RKO (cell line): ENCODE data around the gene TMCC2.

Source experiments
- DNase-seq: peaks from one replicate; pipeline ENCODE4 v3.0.0-alpha.2; 2016; ENCODE audit warnings: low spot score

The TMCC2 gene

GRCh38 chr1:205304046-205304694 lies 76.4 kb downstream of the TMCC2 start:
- DNase-seq: no peak

DNA sequence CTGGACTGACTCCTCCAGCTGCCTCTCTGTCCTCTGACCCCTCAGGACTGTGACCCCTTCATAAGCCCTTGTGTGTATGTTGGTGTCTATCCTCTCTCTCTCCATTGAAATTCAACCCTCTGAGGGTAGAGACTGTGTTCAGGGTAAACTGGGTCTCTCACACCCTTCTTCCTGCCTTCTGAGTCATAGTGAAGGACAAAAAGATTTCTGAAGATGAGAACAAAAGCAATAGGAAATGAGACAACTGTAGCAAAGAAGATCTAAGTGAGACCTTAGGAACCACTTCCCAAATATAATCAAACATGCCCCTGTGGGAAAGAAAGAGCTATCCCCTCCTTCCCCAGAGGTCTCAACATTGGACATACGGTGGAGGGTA lies 76.9 kb downstream of the TMCC2 start:
- no peak for DNase-seq

GRCh38 chr1:205306929-205307566 lies 79.3 kb downstream of the TMCC2 start:
- DNase-seq: no peak

DNA sequence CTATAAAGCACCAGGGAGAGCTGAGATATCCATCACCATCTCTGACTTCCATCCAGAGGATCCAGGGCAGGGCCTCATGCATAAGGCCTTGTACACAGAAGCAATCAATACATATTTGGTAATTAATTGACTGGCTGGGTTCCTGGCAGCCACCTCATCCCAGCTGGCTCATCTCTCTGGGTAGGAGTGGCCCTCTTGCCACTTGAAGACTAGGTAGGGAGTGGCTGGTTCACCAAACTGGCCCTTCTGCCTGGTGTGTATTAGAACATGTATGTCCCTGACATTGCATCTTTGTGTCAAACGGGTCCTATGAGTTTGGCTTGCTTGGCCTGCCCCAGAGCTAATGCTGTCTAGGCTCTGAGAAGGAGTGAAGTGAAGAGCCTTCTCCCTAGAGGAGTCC lies 82.0 kb downstream of the TMCC2 start:
- DNase-seq: no peak

DNA sequence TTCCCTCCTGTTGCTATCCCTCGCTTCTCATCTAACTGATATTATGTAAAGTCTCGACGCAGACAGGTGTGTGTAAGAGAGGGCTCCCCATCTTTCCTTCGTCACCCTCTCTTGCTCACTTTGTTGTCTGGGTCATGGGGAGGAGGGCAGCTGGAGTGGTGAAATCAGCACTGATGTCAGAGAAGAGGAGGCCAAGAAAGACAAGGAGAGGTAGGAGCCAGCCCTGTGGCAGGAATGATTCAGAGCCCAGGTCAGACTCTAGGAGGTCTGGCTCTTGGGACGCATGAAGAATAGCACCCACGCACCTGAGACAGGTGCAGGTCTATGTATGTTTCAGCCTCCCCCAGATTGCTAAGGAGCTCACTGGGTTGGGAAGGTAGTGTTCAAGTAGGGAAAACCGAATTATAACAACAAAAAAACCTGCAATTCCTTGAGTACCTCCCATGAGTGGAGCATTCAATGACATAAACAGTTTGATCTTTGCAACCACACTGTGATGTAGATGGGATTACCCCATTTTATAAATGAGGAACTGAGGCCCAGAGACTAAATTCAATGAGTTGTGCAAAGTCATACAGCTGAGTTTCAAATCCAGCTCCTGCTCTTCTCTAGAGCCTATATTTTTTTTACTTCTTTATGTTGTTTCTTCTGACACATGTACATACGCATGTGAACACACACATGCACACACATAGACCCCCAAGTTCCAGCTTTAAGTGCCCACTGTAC lies 83.4 kb downstream of the TMCC2 start:
- no peak for DNase-seq

GRCh38 chr1:205312866-205313562 lies 85.3 kb downstream of the TMCC2 start:
- DNase-seq: no peak

DNA sequence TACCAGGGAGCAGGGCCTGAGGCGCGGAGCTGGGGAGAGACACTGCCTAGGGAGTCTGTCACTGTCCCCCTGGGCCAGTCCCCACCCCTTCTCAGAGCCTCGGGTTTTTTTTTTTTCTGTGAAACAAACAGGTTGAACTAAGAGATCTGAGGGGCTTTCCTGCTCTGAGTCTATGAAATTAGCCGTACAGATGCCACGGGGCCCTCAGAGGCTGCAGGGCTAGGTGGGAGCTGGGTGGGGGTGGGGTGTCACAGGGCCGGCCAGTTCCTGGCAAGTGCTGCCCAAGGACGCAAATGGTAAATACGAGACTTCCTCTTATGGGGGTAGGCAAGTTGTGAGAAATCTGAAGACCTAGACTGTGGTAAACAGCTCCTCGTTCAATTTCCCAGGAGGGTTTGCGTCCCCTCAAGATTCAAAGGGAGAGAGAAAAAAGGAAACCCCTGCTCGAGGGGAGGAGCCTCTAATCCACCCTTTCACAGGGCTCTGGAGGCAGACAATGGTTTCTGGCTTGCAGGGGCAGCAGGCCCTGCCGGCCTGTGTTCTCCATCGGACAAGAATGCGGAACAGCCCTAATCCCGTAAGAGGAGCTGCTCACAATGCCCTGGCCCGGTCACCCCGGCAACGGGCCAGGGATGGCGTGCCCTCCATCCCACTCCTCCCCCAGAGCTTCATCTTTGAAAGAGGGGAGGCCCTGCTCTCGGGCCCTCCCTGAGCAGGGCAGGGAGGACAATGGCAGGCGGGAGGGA lies 86.0 kb downstream of the TMCC2 start:
- DNase-seq: no peak

GRCh38 chr1:205315008-205315618 lies 87.4 kb downstream of the TMCC2 start:
- no peak for DNase-seq

DNA sequence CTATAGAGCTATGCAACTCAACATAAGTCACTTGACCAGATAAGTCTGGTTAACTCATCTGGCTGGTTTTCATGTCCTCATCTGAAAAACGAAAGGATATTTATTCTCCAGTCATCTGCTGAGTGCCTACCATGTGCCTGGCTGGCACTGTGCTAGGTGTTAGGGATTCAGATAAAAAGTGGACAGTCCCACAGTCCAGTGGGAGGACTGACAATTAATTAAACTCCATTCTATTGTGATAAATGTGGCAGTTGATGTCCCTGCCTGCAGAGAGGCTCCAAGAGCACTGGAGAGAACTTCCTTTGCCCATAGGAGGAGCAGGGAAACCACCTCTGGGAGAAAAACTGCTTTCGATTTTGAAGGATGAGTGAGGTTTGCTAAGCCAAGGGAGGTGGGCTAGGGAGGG lies 88.4 kb downstream of the TMCC2 start:
- no peak for DNase-seq

DNA sequence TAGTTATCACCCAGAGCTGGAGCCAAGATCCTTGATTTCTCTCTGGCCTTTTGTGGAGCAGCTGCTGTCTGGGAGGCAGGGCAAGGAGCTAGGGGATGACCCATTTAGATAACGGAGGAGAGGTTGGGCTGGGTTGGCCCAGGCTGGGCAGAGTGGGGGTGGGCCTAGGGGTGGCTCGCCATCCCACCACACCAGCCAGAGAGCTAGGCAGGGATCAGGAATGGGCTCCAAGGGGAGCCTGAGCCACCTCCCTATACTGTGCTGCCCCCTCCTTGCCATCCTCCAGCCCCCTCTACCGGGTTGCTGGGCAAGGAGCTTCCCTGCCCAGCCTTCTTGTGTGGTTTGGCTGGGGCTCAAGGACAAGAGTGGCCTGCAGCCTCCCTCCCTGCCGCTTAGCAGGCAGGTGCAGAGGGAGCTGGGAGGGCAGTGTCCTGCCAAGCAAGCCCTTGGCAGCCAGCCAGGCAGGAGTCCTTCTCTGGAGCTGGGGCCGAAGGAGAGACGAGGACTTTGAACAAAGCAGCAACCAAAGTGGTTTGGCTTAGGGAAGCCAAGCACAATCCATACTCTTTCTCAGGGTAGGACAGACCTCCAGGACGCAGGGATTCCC lies 89.7 kb downstream of the TMCC2 start:
- no peak for DNase-seq

DNA sequence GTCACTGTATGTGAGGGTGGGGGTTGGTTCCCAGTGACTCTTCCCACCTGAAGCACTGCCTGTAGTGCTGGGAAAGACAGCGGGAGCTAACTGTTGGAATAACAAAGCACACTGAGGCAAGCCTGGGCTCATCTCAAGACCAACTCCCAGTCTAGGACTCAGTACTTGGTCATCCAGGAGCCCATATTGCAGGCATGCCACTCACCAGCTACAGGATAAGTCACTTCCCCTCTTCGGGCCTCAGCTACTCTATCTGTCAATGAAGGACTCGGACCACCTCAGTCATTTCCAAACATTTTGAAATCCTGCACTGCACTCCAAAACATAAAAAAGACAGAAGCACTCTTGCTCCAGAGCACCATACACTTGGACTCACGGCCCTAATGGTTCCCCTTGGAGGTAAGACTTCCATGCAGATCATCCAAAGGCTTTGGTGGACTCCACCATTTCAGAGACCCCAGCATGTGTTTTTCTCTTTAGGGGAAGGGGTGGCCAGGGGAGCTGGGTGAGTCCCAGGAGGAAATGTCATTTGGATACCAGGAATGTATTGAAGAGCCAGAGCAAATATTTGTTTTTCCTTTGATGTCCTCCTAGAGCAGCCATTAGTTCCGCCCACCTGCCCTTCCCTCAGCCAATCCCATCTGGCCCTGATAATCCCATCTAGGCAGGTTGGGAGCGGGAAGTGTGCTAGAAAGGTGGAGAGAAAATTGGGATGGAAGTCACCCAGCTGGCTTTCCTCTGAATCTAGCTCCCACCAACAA lies 90.7 kb downstream of the TMCC2 start:
- no peak for DNase-seq

DNA sequence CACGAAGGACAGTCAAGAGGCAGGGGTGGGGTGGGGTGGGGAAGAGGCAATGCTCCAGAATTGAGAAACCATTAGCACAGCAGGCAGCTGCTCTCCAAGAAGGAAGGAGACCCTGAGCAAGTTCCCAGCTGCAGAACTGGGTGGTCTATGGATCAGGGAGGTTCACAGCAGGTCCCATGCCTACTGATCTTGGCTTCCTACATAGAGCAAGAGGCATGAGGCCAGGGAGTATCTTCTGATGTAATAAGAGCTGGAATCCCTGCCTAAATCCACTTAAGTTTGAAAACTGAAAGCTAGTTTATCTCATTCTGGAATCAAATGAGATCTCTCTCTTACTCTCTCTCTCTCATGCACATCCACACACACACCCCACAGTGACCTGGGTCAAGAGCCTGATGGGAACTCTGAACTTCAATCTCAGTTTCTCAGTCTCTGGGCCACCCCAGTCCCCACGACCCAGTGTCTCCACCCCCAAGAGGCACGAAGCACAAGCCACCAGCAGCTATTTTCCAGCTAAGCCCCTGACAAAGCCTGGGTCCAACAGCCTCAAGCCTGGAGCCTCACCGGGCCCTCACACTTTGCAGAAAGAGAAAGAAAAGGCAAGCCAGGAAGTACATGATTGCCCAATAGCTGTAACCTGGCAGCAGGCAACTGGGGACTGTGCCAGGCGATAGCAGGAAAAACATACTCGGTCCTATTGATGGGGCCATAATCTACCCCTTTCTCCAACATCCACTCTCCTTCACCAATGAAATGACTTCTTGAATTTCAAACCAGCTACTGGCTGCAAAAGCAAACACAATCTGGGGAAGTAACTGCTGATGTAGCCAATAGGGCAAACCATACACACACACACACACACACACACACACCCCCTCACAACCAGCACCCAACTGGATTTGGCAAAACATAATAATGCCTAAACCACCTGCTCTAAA lies 91.6 kb downstream of the TMCC2 start:
- no peak for DNase-seq

DNA sequence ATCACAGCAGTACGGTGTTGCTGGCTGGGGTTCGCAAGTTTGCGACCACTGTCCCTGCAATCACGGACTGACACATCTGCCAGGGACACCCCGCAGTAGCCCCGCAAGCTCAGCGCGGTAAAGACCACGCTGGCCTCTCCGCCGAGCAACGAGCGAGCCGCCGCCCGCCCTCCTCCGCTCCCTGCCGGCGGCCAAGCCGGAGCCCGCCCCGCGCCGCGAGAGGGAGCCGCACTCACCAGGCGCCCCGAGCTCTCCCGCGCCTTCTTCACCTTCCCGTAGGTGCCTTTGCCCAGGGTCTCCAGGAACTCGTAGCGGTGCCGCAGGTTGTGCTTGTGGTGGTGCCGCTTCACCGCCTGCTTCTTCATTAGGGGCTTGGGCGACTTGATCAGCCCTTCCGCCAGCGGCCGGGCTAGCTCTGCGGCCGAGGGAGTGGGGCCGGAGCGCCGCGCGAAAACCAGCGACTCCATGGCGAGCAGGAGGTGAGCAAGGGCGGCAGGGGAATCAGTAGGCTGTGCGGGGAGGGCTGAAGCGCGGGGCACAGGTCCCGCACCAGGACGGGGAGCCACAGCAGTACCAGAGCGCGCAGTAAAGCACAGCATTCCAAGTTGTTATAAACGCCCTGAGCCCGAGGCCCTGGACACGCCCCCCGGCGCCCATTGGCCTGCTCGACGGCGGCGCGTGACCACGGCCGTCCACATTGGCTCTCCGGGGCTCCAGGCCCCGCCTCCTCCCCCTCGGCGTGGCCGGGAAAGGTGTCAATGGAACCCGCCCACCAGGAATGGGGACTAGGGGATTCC lies 93.6 kb downstream of the TMCC2 start, which contains the start of gene NUAK2:
Gene NUAK2, minus strand, starts transcription at position 584 of the 797 bp plus-strand sequence. Its CDS starts 117 bp downstream, at position 467.
- peak; percentile 34 for DNase-seq

GRCh38 chr1:205321959-205322283 lies 94.2 kb downstream of the TMCC2 start:
- no peak for DNase-seq
